Measurements from ENCODE around the gene TLX2.
"Not testable (repeated sequence)": the region's sequence is repeated elsewhere in the genome, so short reads cannot be mapped to it uniquely, and the experiment has no call there.

Gene TLX2

DNA sequence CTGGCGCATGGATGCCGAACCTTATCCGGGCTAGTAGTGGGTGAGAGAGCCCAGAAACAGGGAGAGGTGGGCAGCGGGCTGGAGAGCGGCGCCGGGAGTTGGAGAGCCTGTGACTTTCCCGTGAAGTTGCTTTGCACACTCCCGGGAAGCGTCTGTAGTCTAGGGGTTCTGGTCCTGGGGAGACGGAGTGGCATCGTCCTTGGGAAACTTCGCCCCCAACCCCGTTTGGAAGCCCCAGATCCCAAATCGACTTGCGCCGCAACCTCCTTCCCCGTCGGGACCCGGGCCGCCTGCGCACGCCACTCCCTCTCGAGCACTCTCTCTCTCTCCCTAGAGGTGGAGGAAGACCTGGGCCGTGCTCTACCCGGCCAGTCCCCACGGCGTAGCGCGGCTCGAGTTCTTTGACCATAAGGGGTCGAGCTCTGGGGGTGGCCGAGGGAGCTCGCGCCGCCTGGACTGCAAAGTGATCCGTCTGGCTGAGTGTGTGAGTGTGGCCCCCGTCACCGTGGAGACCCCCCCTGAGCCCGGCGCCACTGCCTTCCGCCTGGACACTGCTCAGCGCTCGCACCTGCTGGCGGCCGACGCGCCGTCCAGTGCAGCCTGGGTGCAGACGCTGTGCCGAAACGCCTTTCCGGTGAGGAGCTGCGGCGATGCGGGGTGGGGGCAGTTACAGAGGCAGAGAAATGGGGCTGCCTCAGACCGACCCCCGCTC, 40.7 kb downstream of the TLX2 start:
- DNase-seq (ENCODE audit: low read depth in 2 of 2) = peak in 1 of 2 donors; percentile 12

DNA sequence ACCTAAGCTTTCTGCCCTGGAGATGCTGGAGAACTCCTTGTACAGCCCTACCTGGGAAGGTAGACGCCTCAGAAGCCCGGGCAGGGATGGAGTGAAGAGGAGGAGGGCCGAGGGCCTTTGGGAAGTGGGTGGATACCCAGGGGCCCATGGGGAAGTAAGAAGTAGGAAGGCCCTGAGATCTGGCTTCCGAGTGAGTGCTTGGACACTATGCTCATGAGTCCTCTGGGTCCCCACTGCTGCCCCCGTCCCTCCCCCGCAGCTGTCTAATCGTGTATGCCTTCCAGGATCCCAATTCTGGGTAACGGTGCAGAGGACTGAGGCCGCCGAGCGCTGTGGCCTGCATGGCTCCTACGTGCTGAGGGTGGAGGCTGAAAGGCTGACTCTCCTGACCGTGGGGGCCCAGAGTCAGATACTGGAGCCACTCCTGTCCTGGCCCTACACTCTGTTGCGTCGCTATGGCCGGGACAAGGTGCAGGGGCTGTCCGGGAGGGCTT, 41.4 kb downstream of the TLX2 start:
- DNase-seq (ENCODE audit: low read depth in 2 of 2) = no peak

DNA sequence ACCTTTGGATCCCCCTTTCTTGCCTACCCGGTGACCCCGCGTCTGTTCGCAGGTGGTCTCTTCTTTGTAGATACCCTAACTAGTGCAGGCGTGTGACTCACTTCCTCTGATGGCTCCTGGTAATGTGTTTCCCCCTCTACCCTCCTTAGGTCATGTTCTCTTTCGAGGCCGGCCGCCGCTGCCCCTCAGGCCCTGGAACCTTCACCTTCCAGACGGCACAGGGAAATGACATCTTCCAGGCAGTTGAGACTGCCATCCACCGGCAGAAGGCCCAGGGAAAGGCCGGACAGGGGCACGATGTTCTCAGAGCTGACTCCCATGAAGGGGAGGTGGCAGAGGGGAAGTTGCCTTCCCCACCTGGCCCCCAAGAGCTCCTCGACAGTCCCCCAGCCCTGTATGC, 41.9 kb downstream of the TLX2 start:
- no peak for DNase-seq (ENCODE audit: low read depth in 2 of 2)

DNA sequence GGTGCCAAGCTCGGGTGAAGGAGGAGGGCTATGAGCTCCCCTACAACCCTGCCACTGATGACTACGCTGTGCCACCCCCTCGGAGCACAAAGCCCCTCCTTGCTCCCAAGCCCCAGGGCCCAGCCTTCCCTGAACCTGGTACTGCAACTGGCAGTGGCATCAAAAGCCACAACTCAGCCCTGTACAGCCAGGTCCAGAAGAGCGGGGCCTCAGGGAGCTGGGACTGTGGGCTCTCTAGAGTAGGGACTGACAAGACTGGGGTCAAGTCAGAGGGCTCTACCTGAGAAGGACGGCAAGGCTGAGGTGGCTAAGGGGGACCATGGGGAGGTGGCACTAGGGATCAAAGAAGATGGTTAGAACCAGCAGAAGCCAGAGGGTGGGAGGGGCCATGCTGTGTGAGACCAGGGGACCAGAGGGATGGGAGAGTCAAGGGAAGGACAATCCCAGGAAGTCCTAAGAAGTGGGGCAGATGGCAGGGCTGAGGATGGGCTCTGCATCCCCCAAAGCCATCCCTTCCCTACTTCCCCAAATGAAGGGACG, 42.7 kb downstream of the TLX2 start:
- DNase-seq (ENCODE audit: low read depth in 2 of 2) = no peak

DNA sequence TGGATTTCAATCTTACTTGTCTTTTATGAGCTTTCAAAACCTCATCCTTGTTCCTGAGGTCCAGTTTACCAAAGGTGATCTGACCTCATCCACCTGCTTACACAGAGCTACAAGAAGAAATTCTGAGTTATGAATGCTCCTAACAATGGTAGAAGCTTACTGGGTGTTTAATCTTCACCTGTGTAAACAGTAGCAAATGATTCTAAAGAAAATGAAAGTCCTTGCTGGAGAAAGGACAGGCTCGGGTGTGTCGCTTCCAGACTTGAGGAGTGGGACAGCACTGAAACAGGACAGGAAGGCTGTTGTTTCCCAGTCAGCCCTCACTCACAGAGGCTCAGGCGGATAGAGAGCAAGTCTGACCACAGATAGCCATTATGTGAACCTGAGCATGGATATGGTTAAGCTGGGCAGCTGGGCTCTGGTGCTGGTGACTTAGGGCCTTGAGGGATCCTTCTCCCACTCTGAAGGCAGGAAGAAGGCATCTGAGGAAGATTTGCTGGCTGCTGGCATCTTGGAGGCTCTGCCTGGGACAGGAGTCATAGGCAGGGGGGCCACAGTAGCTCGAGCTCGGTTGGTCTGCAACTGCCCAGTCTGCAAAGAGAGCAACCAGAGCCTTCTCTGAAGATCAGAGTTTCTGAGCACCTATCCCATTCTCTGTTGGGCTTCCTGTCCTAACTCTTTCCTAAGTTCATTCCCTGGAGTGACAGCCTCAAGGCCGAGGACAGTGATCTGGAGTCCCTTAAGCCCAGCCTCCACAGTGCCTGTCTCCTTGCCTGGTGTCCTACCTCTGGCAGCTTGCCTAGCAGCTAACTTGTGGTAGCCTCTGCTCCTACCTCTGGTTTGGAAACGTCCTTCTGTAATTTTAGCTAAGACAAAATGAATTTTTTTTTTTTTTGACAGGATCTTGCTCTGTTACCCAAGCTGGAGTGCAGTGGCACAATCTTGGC, 44.3 kb downstream of the TLX2 start:
- DNase-seq (ENCODE audit: low read depth in 2 of 2) = no peak

DNA sequence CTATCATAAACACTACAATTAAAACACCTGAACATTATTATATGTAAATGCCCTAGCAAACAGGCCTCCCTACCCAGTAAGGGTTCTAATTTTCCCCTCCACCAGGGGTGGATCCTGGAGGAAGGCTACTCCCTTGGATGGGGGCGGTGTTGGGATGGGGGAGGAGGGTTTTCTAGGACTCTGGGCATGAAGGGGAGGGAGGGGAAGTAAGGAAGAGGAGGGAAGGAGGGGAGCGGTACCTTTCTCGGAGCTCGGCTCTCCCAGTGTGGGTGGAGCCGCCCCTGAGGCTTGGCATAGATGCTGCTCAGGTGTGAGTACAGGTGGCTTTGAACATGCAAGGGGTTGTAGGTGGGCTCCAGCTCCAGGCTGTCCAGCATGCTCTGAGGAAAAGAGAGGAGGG, 45.7 kb downstream of the TLX2 start:
- no peak for DNase-seq (ENCODE audit: low read depth in 2 of 2)

DNA sequence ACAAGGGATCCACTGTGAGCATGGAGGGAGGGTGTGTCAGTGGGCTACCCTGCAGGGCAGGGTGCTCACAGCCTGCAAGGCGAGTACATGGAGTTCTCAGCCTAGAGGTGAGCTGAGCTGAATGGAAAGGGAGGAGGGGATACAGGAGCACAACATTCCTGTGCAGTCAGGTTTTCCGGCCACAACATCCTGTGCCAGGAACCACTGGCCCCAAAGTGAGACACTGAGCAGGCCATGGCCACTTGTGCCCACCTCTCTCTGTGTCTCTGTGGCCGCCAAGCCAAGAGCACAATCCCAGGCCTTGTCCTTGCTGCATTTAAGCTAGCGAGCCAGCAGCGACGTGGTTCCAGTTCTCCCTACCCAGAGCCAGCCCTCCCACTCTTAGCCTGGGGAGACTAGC, 46.3 kb downstream of the TLX2 start:
- DNase-seq (ENCODE audit: low read depth in 2 of 2) = no peak

DNA sequence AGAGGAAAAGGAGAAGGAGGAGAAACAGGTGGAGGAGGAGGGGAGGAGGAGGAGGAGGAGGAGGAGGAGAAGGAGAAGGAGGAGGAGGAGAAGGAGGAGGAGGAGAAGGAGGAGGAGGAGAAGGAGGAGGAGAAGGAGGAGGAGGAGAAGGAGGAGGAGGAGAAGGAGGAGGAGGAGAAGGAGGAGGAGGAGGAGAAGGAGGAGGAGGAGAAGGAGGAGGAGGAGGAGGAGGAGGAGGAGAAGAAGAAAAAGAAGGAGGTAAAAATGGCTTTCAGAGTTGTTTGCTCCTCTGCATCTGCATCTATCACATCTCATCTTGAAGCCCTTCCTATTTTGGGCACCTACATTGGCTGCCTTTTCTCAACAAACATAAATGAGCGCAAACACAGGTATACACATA, 46.8 kb downstream of the TLX2 start:
- DNase-seq (ENCODE audit: low read depth in 2 of 2) = not testable (repeated sequence)

DNA sequence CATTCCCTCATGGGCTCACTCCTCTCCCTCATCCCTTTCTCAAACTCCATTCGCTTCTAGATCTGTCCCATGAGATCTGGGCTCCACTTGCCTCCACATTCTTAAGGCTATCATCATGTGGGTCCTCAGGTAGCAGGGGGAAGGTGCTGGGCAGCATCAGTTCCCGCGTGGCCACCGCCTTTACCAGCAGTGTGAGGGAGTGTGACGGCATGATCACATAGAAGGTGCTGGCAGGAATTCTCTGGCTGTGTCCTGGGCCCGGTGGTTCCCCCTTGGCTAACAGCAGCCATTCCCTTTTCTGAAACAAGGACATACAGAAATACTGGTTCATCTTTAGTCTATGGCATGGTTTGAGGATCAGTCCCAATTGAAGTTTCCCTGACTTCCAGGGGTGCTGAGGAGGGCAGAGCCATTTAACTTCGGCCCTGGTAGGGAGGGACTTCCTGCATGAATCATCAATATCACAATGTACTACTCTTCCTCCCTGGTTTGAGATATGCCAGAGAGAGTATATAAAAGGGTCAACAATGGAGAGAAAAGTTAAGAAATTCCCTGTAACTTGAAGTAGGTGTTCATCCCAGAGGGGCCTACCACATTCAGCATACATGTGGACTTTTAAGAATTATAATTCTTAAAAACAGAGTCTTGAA, 48.0 kb downstream of the TLX2 start:
- no peak for DNase-seq (ENCODE audit: low read depth in 2 of 2)

DNA sequence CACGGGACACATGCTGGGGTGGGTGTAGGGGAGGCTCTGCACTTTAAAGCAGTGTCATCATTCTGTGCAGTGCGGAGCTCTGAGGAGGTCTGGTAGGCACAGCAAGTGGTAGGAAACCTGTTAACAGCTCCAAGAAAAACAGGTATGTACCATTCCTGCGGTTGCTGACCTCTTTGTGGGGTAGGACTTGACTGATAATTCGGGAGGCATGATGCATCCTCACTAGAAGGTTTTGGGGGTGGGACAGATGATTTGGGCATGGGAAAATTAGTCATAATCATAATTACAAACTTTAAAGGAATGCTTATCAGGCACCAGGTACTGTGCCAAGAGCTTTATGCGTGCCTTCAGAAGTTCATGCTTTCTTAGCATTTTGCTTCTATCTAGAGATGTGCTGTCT, 50.0 kb downstream of the TLX2 start:
- no peak for DNase-seq (ENCODE audit: low read depth in 2 of 2)

DNA sequence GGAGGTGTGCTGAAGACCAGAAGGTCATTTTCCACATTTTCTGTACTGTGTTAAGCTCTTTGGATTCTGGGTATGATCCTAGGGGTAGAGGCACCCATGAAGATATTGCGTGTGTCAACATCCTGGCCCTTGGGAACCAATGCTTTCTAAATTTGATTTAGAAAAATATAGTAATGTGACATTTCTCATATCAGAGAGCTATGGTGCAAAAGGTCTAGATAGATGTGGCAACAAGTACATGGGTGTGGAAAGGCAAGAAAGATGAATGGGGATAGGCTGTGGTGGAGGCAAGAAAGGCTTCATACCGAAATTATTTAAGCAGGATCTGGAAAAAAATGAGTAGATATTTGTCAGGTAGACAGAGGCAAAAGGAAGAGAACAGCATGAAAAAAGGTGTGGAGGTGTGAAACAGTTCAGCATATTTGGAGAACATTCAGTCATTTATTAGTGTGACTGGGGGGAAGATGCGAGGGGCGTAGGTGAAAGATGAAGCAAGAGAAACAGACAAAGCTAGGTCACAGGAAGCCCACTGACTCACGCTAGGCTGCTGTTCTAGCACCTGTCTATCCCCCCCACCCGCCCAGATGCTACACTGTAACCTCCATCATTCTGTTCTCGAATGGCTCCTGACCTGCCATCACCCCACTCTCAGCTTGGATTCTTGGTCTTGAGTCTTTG, 52.0 kb downstream of the TLX2 start:
- no peak for DNase-seq (ENCODE audit: low read depth in 2 of 2)

DNA sequence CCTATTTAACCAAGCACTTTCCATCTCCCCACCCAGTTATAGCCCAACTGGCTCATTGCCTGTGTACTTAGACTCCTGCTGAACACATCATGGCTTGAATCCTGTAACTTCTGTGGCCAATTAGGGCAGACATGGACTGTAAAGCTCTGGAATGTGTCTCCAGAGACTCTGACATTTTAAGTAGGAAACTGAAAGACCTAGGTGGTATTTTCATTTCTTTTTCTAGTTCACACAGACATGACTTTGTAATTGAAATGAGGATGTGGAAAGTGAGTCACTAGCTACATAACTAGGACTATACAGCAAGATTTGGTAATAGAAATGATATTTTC, 52.5 kb downstream of the TLX2 start:
- DNase-seq (ENCODE audit: low read depth in 2 of 2) = no peak

All from stimulated activated CD8-positive, alpha-beta memory T cell treated with anti-CD3 and anti-CD28 coated beads, Interleukin-15, amount 100 ng/mL, for 4 hours (primary cell).